Left lung (tissue), 10 donors: Measurements from ENCODE around the gene FGL2. TPM values are rescaled to one million over a fixed set of nuclear protein-coding genes. Genes with fewer than 3 reads are reported as not detected.
"Not testable (repeated sequence)": the region's sequence is repeated elsewhere in the genome, so short reads cannot be mapped to it uniquely, and the experiment has no call there.

Experiments
- ATAC-seq: fragments of 200-7000 bp; cut with Tn5 transposase; one replicate; pipeline ENCODE4 v1.9.1; 2020; ENCODE audit warnings: moderate library complexity
- DNase-seq, 4 donors: peaks; one replicate each; pipeline ENCODE4 v3.0.0-alpha.2; 2013 to 2020
- H3K27ac ChIP-seq, 2 donors: fragments of 200-600 bp; sonication (generic) in 1 of 2; one replicate each; pipeline versions ENCODE4 v1.5.0 to v1.8.0; 2020 to 2021
- H3K27me3 ChIP-seq, 2 donors: fragments of 200-600 bp; sonication (generic) in 1 of 2; one replicate each; pipeline versions ENCODE4 v1.5.0 to v1.8.0; 2020 to 2021
- H3K36me3 ChIP-seq, 2 donors: fragments of 200-600 bp; sonication (generic) in 1 of 2; one replicate each; pipeline versions ENCODE4 v1.5.0 to v1.8.0; 2020 to 2021
- H3K4me1 ChIP-seq, 2 donors: fragments of 200-600 bp; one replicate each; pipeline ENCODE4 v1.8.0; 2021
- H3K4me3 ChIP-seq, 2 donors: fragments of 200-600 bp; sonication (generic) in 1 of 2; one replicate each; pipeline versions ENCODE4 v1.5.0 to v1.8.0; 2020 to 2021; ENCODE audit warnings: mild to moderate bottlenecking in 1 of 2
- H3K9me3 ChIP-seq, 2 donors: fragments of 200-600 bp; sonication (generic) in 1 of 2; one replicate each; pipeline versions ENCODE4 v1.5.0 to v1.8.0; 2020 to 2021
- CTCF ChIP-seq, 2 donors: fragments of 200-600 bp; sonication (generic) in 1 of 2; IDR thresholded peaks; one replicate each; pipeline versions ENCODE4 v1.5.0 to v1.8.0; 2021; ENCODE audit warnings: antibody characterized with exemption in 2 of 2
- intact Hi-C, 2 donors: fragments of 100-400 bp; cut with DNase I; formaldehyde crosslinking; loops; one replicate each; pipeline versions ENCODE4 v1.11.2 to v1.14.2; 2022
- polyA plus RNA-seq, 6 donors: library from polyadenylated mRNA; unstranded; fragments of 120-200 nt; gene quantifications; one replicate each; pipeline ENCODE4 v1.2.1, GENCODE V29; 2013; ENCODE audit not compliant: insufficient read length in 6 of 6
- total RNA-seq, 2 donors: library from RNA; stranded (reverse); fragmentation: NEBNext Ultra II Directional; extraction: Animal tissue kit (Norgen Biotek cat#: 25700); gene quantifications; one replicate each; pipeline ENCODE4 v1.2.1, GENCODE V29; 2021
- donor health status: DM: no; HTN: yes; CAD: no.
- donor health status: DM: no; HTN: no; CAD: no.

FGL2 gene
- total and polyA plus RNA-seq, 8 donors: 6.0 to 29.1 (median 8.4) TPM

- Histone ChIP-seq H3K27me3 (no peaks in the 10 kb centered on the region), H3K36me3 (no peaks in the 10 kb centered on the region), H3K4me1 (peaks cover 8 to 33% of the 10 kb centered on the region in 2 donors), H3K4me3 (no peak overlapping the region), H3K9me3 (no peaks in the 10 kb centered on the region), H3K27ac (peak overlapping the region in 1 of 2 donors; percentile 84)
- no peak for TF ChIP-seq CTCF (IDR thresholded peaks at IDR 0.05)
- DNase-seq (no peak), ATAC-seq (no peak)
- intact Hi-C loops: no loop called here
Observed at GRCh38 chr7:77239471-77239870, 39.9 kb upstream of the FGL2 start.

GRCh38 chr7:77238703-77239136 is 39.1 kb upstream of the FGL2 start:
- Histone ChIP-seq H3K27ac (peak overlapping the region; percentile 44 to 84), H3K27me3 (no peaks in the 10 kb centered on the region), H3K4me3 (no peak overlapping the region), H3K4me1 (peaks cover 8 to 33% of the 10 kb centered on the region in 2 donors), H3K36me3 (no peaks in the 10 kb centered on the region), H3K9me3 (no peaks in the 10 kb centered on the region)
- DNase-seq (peak in 3 of 4 donors; percentile 14 to 68 (median 54)), ATAC-seq (peak; percentile 56)
- no peak for TF ChIP-seq CTCF (IDR thresholded peaks at IDR 0.05)
- intact Hi-C loops: no loop called here

DNA sequence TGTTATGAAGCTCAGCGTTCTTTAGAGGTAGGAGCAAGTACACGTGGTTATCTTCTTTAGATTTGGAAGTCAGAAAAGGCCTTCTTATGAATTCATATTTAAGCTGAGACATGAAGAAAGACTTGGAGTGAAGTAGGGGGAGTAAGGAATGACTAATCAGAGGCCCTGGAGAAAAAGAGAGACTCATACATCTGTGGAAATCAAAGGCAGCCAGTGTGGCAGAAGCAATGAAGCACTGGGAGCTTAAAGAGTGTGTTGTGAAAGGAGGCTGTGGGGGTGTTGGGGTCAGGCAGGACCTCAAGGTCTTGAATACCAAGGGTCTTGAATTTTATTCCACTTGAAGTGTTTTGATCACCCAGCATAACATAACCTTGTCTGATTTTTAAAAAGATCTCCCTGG is 35.7 kb upstream of the FGL2 start:
- ATAC-seq (no peak), DNase-seq (no peak)
- Histone ChIP-seq H3K4me1 (peaks cover 8 to 32% of the 10 kb centered on the region in 2 donors), H3K27ac (no peak overlapping the region), H3K36me3 (no peaks in the 10 kb centered on the region), H3K9me3 (peaks cover 0 to 9% of the 10 kb centered on the region in 2 donors), H3K4me3 (no peak overlapping the region), H3K27me3 (no peaks in the 10 kb centered on the region)
- intact Hi-C loops: no loop called here
- TF ChIP-seq CTCF (IDR thresholded peaks at IDR 0.05): no peak

- H3K27ac ChIP-seq: no peak overlapping the region
- intact Hi-C loops: no loop called here
- no peak for ATAC-seq
Observed at GRCh38 chr7:77232467-77232866, 32.8 kb upstream of the FGL2 start.

GRCh38 chr7:77228795-77229194 is 29.2 kb upstream of the FGL2 start:
- H3K4me1 ChIP-seq, intact Hi-C loops, H3K4me3 ChIP-seq, ATAC-seq, H3K36me3 ChIP-seq, H3K27ac ChIP-seq, DNase-seq, H3K27me3 ChIP-seq: not testable (repeated sequence)
- peaks cover 0 to 15% of the 10 kb centered on the region in 2 donors for H3K9me3 ChIP-seq

More at GRCh38 chr7:77232467-77232866, 32.8 kb upstream of the FGL2 start:
- H3K36me3 ChIP-seq: no peaks in the 10 kb centered on the region
- H3K4me1 ChIP-seq: peaks cover 0 to 4% of the 10 kb centered on the region in 2 donors
- no peak for TF ChIP-seq CTCF (IDR thresholded peaks at IDR 0.05)
- peaks cover 0 to 15% of the 10 kb centered on the region in 2 donors for H3K9me3 ChIP-seq
- H3K4me3 ChIP-seq: no peak overlapping the region
- DNase-seq: no peak
- no peaks in the 10 kb centered on the region for H3K27me3 ChIP-seq

GRCh38 chr7:77226357-77226839 is 26.8 kb upstream of the FGL2 start:
- no peak overlapping the region for H3K27ac ChIP-seq
- no peaks in the 10 kb centered on the region for H3K27me3 ChIP-seq
- peaks cover 0 to 4% of the 10 kb centered on the region in 2 donors for H3K4me1 ChIP-seq
- DNase-seq (no peak), ATAC-seq (peak; percentile 67)
- peaks cover 0 to 15% of the 10 kb centered on the region in 2 donors for H3K9me3 ChIP-seq
- TF ChIP-seq CTCF (IDR thresholded peaks at IDR 0.05): no peak
- no peaks in the 10 kb centered on the region for H3K36me3 ChIP-seq
- no peak overlapping the region for H3K4me3 ChIP-seq
- intact Hi-C loops: no loop called here
